K562 (cell line): ENCODE data around the gene CTDSP1. TPM values are rescaled to one million over a fixed set of nuclear protein-coding genes. Genes with fewer than 3 reads are reported as not detected.

Experiments used
- FOXM1 ChIP-seq, 2 experiments: fragments of 450-650 bp in 1 of 2; sonication (generic) in 1 of 2; formaldehyde crosslinking in 1 of 2; IDR thresholded peaks; 2 replicates each; pipeline versions ENCODE4 v1.6.1 to v1.9.0; 2017 to 2022; ENCODE audit warnings: low read depth in 2 of 2, mild to moderate bottlenecking in 2 of 2, missing genetic modification reagents in 1 of 2, moderate library complexity in 1 of 2
- MYBL2 ChIP-seq, 2 experiments: fragments of 450-650 bp in 1 of 2; sonication (generic) in 1 of 2; formaldehyde crosslinking in 1 of 2; IDR thresholded peaks; 2 replicates each; pipeline versions ENCODE4 v1.6.1 to v1.8.1; 2017 to 2022; ENCODE audit warnings: borderline replicate concordance in 1 of 2, inconsistent platforms in 1 of 2, low read depth in 1 of 2, mild to moderate bottlenecking in 1 of 2, missing genetic modification reagents in 1 of 2, moderate library complexity in 1 of 2
- NR2C2 ChIP-seq, 2 experiments: fragments of 200-800 bp in 1 of 2; sonication (Bioruptor generic) in 1 of 2; sonication (generic) in 1 of 2; formaldehyde crosslinking in 1 of 2; IDR thresholded peaks; 2 replicates each; pipeline versions ENCODE4 v1.6.1 to v1.8.0; 2016 to 2022; ENCODE audit warnings: mild to moderate bottlenecking in 1 of 2, missing compliant biosample characterization in 1 of 2, missing genetic modification characterization in 1 of 2, missing genetic modification reagents in 1 of 2
- POLR2A ChIP-seq: fragments of 450-650 bp; conservative IDR thresholded peaks from 2 replicates; pipeline ENCODE4 v1.6.1; 2016
- POLR3A ChIP-seq: IDR thresholded peaks from 2 replicates; pipeline ENCODE4 v1.6.1; 2011; ENCODE audit warnings: borderline replicate concordance, mild to moderate bottlenecking, moderate library complexity; ENCODE audit not compliant: insufficient read length, insufficient read depth; ENCODE audit errors: extremely low read depth
- RBFOX2 ChIP-seq: fragments of 200-400 bp; formaldehyde crosslinking; IDR thresholded peaks from 2 replicates; pipeline ENCODE4 v1.6.1; 2017; ENCODE audit warnings: low read depth, mild to moderate bottlenecking, low read length, moderate library complexity
- U2AF2 ChIP-seq: fragments of 200-400 bp; formaldehyde crosslinking; optimal IDR thresholded peaks from 2 replicates; pipeline ENCODE3; 2017; ENCODE audit warnings: low read depth, mild to moderate bottlenecking, low read length
- ZNF445 ChIP-seq: fragments of 250-450 bp; sonication (Bioruptor Pico); IDR thresholded peaks from 2 replicates; pipeline ENCODE4 v1.4.0; 2020; ENCODE audit warnings: low read depth, mild to moderate bottlenecking, moderate library complexity
- ZNF584 ChIP-seq: fragments of 200-800 bp; sonication (Bioruptor generic); IDR thresholded peaks from 2 replicates; pipeline ENCODE4 v1.6.1; 2016; ENCODE audit warnings: low read depth, mild to moderate bottlenecking, missing genetic modification characterization, missing compliant biosample characterization
- ZNF589 ChIP-seq: fragments of 200-800 bp; sonication (Bioruptor generic); IDR thresholded peaks from 2 replicates; pipeline ENCODE4 v1.6.1; 2016; ENCODE audit warnings: low read depth, missing genetic modification characterization, missing compliant biosample characterization
- ZNF766 ChIP-seq: fragments of 200-800 bp; sonication (Bioruptor generic); conservative IDR thresholded peaks from 2 replicates; pipeline ENCODE4 v1.6.1; 2016; ENCODE audit warnings: missing genetic modification characterization, missing compliant biosample characterization
- polyA plus RNA-seq, 8 experiments: library from polyadenylated mRNA; depleted of rRNA in 4 of 8; stranded (reverse) in 5 of 8; unstranded in 3 of 8; fragments of >200 nt; fragmentation: Nextera tagmentation in 2 of 8; fragmentation: Illumina TruSeq in 1 of 8; extraction: Ambion mirVana in 2 of 8; extraction: Trizol in 1 of 8; gene quantifications; 2 replicates each; pipeline versions ENCODE4 v1.2.1 to v1.2.3, GENCODE V29; 2011 to 2014; ENCODE audit warnings: inconsistent platforms in 1 of 8, missing spikeins in 1 of 8
- total RNA-seq, 7 experiments: library from RNA; depleted of rRNA in 6 of 7; stranded (reverse); fragments of >200 nt in 6 of 7; fragmentation: Illumina TruSeq in 2 of 7; extraction: Trizol in 2 of 7; gene quantifications; 2 replicates each; pipeline versions ENCODE4 v1.2.1 to v1.2.3, GENCODE V29; 2011 to 2021; ENCODE audit warnings: low replicate concordance in 1 of 7
- TF ChIP-seq, protein P1 (sequence below): fragments of 200-800 bp; sonication (Bioruptor generic); IDR thresholded peaks from 2 replicates; pipeline ENCODE4 v1.6.1; 2017; ENCODE audit warnings: missing genetic modification characterization, missing compliant biosample characterization
- TF ChIP-seq, protein P2 (sequence below): fragments of 250-450 bp; sonication (Bioruptor Pico); IDR thresholded peaks from 2 replicates; pipeline ENCODE4 v1.4.0; 2020; ENCODE audit warnings: mild to moderate bottlenecking, moderate library complexity
- TF ChIP-seq, protein P3 (sequence below), 3 experiments: fragments of 200-800 bp in 1 of 3; fragments of 250-450 bp in 1 of 3; fragments of 450-650 bp in 1 of 3; sonication (Bioruptor Pico) in 1 of 3; sonication (Bioruptor generic) in 1 of 3; formaldehyde crosslinking in 1 of 3; IDR thresholded peaks; 2 replicates each; pipeline versions ENCODE4 v1.6.1 to v1.8.0; 2016 to 2022; ENCODE audit warnings: mild to moderate bottlenecking in 2 of 3, missing genetic modification characterization in 2 of 3, missing compliant biosample characterization in 1 of 3, moderate library complexity in 1 of 3
- TF ChIP-seq, protein P4 (sequence below), 3 experiments: fragments of 200-800 bp in 1 of 3; sonication (Bioruptor generic) in 1 of 3; sonication (generic) in 1 of 3; formaldehyde crosslinking in 1 of 3; IDR thresholded peaks; 2 replicates each; pipeline versions ENCODE4 v1.6.1 to v1.8.0; 2016 to 2022; ENCODE audit warnings: mild to moderate bottlenecking in 2 of 3, missing compliant biosample characterization in 2 of 3, missing genetic modification characterization in 2 of 3, missing genetic modification reagents in 1 of 3

The CTDSP1 gene
- total and polyA plus RNA-seq, 9 of the 15 experiments (the other 6 are each of a cell fraction or from before 2014, with no cell fraction given), result 2.4 to 74.8 (median 45.8) TPM

DNA sequence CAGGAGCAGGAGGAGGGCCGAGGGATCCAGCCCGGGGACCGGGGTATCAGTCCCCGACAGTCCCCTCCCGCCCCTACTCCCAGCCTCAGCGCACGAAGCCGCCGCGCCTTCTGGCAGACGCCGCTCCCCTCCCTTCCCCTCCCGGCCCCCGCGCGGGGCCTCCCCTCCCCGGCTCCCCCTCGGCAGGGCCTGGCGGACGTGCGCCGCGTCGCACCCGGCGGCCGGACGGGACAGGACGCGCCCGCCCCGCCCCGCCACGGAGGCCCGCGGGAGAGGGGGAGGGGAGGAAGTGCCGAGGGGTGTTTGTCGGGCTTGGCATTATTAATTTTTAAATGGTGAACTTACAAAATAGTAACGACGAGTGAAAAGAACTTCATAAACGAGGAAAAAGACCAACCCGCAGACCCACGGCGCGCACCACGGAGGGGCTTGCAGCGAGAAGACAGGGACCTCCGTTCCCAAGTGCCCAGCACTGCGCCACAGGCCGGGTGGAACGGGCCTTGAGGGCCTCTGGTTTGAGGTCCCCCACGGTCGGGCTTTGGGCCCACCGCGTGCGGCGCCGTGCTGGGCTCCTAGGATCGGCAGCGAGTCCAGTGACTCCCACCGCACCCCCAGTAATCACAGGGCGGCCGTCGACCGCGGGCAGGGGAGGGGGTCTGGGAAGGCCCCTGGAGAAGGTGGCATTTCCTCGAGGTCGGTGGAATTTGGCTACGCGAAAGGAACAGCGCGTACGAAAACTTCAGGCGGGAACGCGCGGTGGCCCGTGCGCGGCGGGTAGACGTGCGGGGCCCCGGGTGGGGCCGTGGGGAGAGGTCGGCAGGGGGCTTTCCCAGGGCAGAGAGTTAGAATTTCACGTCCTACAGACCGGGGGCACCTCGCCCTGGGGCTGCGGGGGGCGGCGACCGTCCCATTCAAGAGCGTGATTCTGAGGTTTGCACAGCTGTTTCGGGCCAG, 954 bp upstream of the CTDSP1 start (continued):
- TF ChIP-seq, protein P1, sequence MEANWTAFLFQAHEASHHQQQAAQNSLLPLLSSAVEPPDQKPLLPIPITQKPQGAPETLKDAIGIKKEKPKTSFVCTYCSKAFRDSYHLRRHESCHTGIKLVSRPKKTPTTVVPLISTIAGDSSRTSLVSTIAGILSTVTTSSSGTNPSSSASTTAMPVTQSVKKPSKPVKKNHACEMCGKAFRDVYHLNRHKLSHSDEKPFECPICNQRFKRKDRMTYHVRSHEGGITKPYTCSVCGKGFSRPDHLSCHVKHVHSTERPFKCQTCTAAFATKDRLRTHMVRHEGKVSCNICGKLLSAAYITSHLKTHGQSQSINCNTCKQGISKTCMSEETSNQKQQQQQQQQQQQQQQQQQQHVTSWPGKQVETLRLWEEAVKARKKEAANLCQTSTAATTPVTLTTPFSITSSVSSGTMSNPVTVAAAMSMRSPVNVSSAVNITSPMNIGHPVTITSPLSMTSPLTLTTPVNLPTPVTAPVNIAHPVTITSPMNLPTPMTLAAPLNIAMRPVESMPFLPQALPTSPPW (CRISPR knock-in tag), result peak; percentile 88
- TF ChIP-seq MYBL2 (IDR thresholded peaks at IDR 0.05; ENCODE audit: low read depth) (no peak), MYBL2 (CRISPR knock-in tag; IDR thresholded peaks at IDR 0.05; ENCODE audit: borderline replicate concordance) (no peak), U2AF2 (no peak), ZNF766 (CRISPR knock-in tag) (no peak), RBFOX2 (peak; percentile 80), POLR2A (peak; percentile 63; the same call in 1 of the 2 replicates), ZNF445 (no peak), FOXM1 (IDR thresholded peaks at IDR 0.05; ENCODE audit: low read depth) (no peak), FOXM1 (CRISPR knock-in tag; IDR thresholded peaks at IDR 0.05; ENCODE audit: low read depth) (no peak), ZNF589 (no peak), NR2C2 (CRISPR knock-in tag; IDR thresholded peaks at IDR 0.05) (no peak), NR2C2 (tag; IDR thresholded peaks at IDR 0.05) (peak; percentile 27; the same call in 1 of the 2 replicates), POLR3A (no peak), ZNF584 (CRISPR knock-in tag) (no peak)
- TF ChIP-seq, protein P2, sequence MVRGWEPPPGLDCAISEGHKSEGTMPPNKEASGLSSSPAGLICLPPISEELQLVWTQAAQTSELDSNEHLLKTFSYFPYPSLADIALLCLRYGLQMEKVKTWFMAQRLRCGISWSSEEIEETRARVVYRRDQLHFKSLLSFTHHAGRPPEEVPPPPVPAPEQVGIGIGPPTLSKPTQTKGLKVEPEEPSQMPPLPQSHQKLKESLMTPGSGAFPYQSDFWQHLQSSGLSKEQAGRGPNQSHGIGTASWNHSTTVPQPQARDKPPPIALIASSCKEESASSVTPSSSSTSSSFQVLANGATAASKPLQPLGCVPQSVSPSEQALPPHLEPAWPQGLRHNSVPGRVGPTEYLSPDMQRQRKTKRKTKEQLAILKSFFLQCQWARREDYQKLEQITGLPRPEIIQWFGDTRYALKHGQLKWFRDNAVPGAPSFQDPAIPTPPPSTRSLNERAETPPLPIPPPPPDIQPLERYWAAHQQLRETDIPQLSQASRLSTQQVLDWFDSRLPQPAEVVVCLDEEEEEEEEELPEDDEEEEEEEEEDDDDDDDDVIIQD (CRISPR knock-in tag), result no peak
- TF ChIP-seq, protein P3, sequence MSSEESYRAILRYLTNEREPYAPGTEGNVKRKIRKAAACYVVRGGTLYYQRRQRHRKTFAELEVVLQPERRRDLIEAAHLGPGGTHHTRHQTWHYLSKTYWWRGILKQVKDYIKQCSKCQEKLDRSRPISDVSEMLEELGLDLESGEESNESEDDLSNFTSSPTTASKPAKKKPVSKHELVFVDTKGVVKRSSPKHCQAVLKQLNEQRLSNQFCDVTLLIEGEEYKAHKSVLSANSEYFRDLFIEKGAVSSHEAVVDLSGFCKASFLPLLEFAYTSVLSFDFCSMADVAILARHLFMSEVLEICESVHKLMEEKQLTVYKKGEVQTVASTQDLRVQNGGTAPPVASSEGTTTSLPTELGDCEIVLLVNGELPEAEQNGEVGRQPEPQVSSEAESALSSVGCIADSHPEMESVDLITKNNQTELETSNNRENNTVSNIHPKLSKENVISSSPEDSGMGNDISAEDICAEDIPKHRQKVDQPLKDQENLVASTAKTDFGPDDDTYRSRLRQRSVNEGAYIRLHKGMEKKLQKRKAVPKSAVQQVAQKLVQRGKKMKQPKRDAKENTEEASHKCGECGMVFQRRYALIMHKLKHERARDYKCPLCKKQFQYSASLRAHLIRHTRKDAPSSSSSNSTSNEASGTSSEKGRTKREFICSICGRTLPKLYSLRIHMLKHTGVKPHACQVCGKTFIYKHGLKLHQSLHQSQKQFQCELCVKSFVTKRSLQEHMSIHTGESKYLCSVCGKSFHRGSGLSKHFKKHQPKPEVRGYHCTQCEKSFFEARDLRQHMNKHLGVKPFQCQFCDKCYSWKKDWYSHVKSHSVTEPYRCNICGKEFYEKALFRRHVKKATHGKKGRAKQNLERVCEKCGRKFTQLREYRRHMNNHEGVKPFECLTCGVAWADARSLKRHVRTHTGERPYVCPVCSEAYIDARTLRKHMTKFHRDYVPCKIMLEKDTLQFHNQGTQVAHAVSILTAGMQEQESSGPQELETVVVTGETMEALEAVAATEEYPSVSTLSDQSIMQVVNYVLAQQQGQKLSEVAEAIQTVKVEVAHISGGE (CRISPR knock-in tag; IDR thresholded peaks at IDR 0.05), result peak in 1 of 3 experiments; percentile 72; a peak in 2 of 6 replicates
- TF ChIP-seq, protein P4, sequence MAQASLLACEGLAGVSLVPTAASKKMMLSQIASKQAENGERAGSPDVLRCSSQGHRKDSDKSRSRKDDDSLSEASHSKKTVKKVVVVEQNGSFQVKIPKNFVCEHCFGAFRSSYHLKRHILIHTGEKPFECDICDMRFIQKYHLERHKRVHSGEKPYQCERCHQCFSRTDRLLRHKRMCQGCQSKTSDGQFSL (CRISPR knock-in tag; IDR thresholded peaks at IDR 0.05), result no peak
- TF ChIP-seq, protein P4 (tag; IDR thresholded peaks at IDR 0.05), result peak in 1 of 2 experiments; percentile 51; a peak in 1 of 4 replicates
